ENCODE data around the gene UBE2D2. TPM values are rescaled to one million over a fixed set of nuclear protein-coding genes. Genes with fewer than 3 reads are reported as not detected.

The UBE2D2 gene
- total and polyA plus RNA-seq, 2 of the 13 experiments (the other 11 are each of a cell fraction or from before 2014, with no cell fraction given), result 79.1 to 109 TPM

DNA sequence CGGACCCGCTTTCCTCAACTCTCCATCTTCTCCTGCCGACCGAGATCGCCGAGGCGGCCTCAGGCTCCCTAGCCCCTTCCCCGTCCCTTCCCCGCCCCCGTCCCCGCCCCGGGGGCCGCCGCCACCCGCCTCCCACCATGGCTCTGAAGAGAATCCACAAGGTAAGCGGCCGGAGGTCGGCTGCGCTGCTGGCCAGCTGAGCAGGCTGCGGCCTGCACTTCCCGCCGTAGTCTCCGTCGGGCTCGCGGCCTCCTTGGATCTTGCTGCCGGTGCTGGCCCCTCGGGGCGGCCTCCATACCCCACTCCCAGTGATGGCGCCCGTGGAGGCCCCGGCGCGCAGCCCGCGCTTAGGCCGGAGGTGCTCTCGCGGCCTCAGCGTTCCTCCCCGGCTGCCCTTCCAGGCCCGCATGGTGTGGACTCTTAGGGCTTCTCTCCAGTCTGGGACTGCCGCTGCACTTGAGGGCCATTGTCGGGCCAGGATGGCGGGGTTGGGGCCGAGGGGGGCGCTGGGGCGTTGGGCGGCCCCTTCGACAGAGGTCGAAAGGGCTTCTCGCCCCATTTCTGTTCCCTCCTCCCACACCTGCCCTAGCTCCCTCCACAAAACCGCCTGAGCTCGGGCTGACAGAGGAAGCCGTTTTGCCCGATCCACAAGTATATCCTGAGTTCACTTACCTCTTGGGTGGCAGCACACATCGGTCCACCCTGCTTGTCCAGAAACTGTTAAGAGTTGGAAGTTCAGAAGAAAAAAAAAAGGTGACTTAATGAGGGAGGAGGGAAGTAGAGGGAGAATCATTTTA lies 714 bp downstream of the UBE2D2 start (continued):
- TF ChIP-seq, protein P1, sequence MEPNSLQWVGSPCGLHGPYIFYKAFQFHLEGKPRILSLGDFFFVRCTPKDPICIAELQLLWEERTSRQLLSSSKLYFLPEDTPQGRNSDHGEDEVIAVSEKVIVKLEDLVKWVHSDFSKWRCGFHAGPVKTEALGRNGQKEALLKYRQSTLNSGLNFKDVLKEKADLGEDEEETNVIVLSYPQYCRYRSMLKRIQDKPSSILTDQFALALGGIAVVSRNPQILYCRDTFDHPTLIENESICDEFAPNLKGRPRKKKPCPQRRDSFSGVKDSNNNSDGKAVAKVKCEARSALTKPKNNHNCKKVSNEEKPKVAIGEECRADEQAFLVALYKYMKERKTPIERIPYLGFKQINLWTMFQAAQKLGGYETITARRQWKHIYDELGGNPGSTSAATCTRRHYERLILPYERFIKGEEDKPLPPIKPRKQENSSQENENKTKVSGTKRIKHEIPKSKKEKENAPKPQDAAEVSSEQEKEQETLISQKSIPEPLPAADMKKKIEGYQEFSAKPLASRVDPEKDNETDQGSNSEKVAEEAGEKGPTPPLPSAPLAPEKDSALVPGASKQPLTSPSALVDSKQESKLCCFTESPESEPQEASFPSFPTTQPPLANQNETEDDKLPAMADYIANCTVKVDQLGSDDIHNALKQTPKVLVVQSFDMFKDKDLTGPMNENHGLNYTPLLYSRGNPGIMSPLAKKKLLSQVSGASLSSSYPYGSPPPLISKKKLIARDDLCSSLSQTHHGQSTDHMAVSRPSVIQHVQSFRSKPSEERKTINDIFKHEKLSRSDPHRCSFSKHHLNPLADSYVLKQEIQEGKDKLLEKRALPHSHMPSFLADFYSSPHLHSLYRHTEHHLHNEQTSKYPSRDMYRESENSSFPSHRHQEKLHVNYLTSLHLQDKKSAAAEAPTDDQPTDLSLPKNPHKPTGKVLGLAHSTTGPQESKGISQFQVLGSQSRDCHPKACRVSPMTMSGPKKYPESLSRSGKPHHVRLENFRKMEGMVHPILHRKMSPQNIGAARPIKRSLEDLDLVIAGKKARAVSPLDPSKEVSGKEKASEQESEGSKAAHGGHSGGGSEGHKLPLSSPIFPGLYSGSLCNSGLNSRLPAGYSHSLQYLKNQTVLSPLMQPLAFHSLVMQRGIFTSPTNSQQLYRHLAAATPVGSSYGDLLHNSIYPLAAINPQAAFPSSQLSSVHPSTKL (CRISPR knock-in tag; IDR thresholded peaks at IDR 0.05), result no peak
- TF ChIP-seq, protein P2, sequence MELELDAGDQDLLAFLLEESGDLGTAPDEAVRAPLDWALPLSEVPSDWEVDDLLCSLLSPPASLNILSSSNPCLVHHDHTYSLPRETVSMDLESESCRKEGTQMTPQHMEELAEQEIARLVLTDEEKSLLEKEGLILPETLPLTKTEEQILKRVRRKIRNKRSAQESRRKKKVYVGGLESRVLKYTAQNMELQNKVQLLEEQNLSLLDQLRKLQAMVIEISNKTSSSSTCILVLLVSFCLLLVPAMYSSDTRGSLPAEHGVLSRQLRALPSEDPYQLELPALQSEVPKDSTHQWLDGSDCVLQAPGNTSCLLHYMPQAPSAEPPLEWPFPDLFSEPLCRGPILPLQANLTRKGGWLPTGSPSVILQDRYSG (CRISPR knock-in tag; IDR thresholded peaks at IDR 0.05), result no peak
- TF ChIP-seq, protein P3, sequence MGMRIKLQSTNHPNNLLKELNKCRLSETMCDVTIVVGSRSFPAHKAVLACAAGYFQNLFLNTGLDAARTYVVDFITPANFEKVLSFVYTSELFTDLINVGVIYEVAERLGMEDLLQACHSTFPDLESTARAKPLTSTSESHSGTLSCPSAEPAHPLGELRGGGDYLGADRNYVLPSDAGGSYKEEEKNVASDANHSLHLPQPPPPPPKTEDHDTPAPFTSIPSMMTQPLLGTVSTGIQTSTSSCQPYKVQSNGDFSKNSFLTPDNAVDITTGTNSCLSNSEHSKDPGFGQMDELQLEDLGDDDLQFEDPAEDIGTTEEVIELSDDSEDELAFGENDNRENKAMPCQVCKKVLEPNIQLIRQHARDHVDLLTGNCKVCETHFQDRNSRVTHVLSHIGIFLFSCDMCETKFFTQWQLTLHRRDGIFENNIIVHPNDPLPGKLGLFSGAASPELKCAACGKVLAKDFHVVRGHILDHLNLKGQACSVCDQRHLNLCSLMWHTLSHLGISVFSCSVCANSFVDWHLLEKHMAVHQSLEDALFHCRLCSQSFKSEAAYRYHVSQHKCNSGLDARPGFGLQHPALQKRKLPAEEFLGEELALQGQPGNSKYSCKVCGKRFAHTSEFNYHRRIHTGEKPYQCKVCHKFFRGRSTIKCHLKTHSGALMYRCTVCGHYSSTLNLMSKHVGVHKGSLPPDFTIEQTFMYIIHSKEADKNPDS (CRISPR knock-in tag; IDR thresholded peaks at IDR 0.05), result no peak
- TF ChIP-seq ZNF558 (CRISPR knock-in tag; IDR thresholded peaks at IDR 0.05; ENCODE audit: borderline replicate concordance), result peak; percentile 23; the same call in 1 of the 2 replicates
- TF ChIP-seq ZFY (CRISPR knock-in tag; IDR thresholded peaks at IDR 0.05), result peak; percentile 71
- TF ChIP-seq SPEN (CRISPR knock-in tag; IDR thresholded peaks at IDR 0.05; ENCODE audit: low read depth), result peak; percentile 66; the same call in 1 of the 2 replicates
- TF ChIP-seq PAWR (CRISPR knock-in tag; IDR thresholded peaks at IDR 0.05; ENCODE audit: borderline replicate concordance), result no peak
- TF ChIP-seq CEBPB (IDR thresholded peaks at IDR 0.05; ENCODE audit: borderline replicate concordance, low read depth, low read length), result no peak
- TF ChIP-seq FOXO1 (CRISPR knock-in tag; IDR thresholded peaks at IDR 0.05), result no peak
- TF ChIP-seq, protein P4, sequence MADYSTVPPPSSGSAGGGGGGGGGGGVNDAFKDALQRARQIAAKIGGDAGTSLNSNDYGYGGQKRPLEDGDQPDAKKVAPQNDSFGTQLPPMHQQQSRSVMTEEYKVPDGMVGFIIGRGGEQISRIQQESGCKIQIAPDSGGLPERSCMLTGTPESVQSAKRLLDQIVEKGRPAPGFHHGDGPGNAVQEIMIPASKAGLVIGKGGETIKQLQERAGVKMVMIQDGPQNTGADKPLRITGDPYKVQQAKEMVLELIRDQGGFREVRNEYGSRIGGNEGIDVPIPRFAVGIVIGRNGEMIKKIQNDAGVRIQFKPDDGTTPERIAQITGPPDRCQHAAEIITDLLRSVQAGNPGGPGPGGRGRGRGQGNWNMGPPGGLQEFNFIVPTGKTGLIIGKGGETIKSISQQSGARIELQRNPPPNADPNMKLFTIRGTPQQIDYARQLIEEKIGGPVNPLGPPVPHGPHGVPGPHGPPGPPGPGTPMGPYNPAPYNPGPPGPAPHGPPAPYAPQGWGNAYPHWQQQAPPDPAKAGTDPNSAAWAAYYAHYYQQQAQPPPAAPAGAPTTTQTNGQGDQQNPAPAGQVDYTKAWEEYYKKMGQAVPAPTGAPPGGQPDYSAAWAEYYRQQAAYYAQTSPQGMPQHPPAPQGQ (CRISPR knock-in tag; IDR thresholded peaks at IDR 0.05; ENCODE audit: borderline replicate concordance), result no peak
- TF ChIP-seq CHD4 (IDR thresholded peaks at IDR 0.05; ENCODE audit: borderline replicate concordance, low read length), result no peak
- TF ChIP-seq HOXA3 (CRISPR knock-in tag; IDR thresholded peaks at IDR 0.05), result no peak
- TF ChIP-seq FLYWCH1 (CRISPR knock-in tag; IDR thresholded peaks at IDR 0.05), result 0 out of 2 replicates have a peak, but pooled peaks have one; percentile 63
- TF ChIP-seq RBM39 (IDR thresholded peaks at IDR 0.05; ENCODE audit: low read depth, low read length, poor library complexity, severe bottlenecking), result no peak
- TF ChIP-seq, protein P5, sequence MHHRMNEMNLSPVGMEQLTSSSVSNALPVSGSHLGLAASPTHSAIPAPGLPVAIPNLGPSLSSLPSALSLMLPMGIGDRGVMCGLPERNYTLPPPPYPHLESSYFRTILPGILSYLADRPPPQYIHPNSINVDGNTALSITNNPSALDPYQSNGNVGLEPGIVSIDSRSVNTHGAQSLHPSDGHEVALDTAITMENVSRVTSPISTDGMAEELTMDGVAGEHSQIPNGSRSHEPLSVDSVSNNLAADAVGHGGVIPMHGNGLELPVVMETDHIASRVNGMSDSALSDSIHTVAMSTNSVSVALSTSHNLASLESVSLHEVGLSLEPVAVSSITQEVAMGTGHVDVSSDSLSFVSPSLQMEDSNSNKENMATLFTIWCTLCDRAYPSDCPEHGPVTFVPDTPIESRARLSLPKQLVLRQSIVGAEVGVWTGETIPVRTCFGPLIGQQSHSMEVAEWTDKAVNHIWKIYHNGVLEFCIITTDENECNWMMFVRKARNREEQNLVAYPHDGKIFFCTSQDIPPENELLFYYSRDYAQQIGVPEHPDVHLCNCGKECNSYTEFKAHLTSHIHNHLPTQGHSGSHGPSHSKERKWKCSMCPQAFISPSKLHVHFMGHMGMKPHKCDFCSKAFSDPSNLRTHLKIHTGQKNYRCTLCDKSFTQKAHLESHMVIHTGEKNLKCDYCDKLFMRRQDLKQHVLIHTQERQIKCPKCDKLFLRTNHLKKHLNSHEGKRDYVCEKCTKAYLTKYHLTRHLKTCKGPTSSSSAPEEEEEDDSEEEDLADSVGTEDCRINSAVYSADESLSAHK (CRISPR knock-in tag; IDR thresholded peaks at IDR 0.05; ENCODE audit: borderline replicate concordance), result no peak
- TF ChIP-seq REL (CRISPR knock-in tag; conservative IDR thresholded peaks at IDR 0.05), result no peak
